ENCODE data around the gene CACNA1C. TPM values are rescaled to one million over a fixed set of nuclear protein-coding genes. Genes with fewer than 3 reads are reported as not detected.

CACNA1C gene
- total RNA-seq, 1 donor from 2014 or later: 0.02 TPM

DNA sequence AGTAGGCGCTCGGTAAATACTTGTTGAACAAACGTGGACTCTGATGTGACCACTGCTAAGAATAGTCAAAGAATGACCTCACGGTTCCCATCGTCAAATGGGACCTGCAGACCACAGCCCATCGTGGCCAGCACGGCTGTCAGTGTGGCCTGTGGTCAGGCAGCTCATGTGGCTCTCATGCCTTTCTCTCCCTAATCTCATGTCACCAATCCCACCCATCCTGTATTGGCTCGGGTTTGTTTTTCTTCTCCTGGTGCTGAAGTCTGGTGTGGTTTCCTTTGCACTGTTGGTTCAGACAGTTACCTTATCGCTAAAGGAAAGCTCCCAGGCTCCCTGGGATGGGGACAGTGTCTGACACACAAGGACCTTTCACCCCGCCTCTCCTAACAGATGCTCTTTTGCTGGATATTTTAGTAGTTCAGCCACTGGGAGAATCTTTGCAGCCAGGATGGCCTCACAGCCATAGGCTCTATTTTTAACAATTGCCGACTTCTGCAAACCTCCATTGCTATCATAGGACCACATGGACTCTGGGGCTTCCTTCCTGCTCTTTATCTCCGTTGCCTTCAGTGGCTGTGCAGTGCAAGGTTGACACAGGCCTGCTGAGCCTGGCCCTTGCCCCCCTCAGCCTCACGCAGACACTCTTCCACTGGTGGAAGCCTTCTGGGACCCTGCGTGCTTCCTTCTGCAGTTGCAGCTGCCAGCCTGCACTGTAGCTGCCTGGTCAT lies 448.8 kb downstream of the CACNA1C start:
- Mint-ChIP-seq H3K4me1 (no peaks in the 10 kb centered on the region), H3K27me3 (peaks cover 9% of the 10 kb centered on the region), H3K4me3 (no peak overlapping the region), H3K27ac (no peak overlapping the region), H3K9me3 (no peaks in the 10 kb centered on the region), H3K36me3 (ENCODE audit: low read depth) (no peaks in the 10 kb centered on the region)
- ChIA-PET CTCF (no interaction called here), POLR2A (no interaction called here)
- intact Hi-C loops (cut with micrococcal nuclease): no loop called here
- no peak for DNase-seq
- ATAC-seq (ENCODE audit: low read depth): no peak
- TF ChIP-seq, protein P1, sequence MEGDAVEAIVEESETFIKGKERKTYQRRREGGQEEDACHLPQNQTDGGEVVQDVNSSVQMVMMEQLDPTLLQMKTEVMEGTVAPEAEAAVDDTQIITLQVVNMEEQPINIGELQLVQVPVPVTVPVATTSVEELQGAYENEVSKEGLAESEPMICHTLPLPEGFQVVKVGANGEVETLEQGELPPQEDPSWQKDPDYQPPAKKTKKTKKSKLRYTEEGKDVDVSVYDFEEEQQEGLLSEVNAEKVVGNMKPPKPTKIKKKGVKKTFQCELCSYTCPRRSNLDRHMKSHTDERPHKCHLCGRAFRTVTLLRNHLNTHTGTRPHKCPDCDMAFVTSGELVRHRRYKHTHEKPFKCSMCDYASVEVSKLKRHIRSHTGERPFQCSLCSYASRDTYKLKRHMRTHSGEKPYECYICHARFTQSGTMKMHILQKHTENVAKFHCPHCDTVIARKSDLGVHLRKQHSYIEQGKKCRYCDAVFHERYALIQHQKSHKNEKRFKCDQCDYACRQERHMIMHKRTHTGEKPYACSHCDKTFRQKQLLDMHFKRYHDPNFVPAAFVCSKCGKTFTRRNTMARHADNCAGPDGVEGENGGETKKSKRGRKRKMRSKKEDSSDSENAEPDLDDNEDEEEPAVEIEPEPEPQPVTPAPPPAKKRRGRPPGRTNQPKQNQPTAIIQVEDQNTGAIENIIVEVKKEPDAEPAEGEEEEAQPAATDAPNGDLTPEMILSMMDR (IDR thresholded peaks at IDR 0.05): no peak

DNA sequence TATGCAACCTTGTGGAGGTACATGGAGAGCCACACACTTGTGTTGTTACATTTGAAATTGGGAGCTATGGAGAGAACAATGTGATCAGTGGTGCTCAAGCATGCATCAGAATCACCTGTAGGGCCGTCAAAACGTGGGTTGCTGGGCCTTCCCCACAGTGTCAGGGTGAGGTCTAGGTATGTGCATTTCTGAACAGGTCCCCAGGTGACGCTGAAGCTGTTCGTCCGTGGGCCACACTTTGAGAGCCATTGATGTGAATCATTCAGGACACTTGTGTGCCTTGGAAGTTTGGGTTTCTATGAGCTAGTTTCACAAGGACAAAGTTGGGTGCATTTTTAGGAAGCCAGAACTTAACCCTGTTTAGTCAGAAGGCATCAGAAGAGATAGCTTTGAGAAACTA lies 450.2 kb downstream of the CACNA1C start:
- H3K9me3 Mint-ChIP-seq: no peaks in the 10 kb centered on the region
- ChIA-PET CTCF (no interaction called here), POLR2A (no interaction called here)
- intact Hi-C loops (cut with micrococcal nuclease): no loop called here
- no peak overlapping the region for H3K4me3 Mint-ChIP-seq
- no peaks in the 10 kb centered on the region for H3K4me1 Mint-ChIP-seq
- no peak overlapping the region for H3K27ac Mint-ChIP-seq
- peaks cover 9% of the 10 kb centered on the region for H3K27me3 Mint-ChIP-seq
- no peak for ATAC-seq (ENCODE audit: low read depth)
- TF ChIP-seq, protein P1 (IDR thresholded peaks at IDR 0.05): no peak
- H3K36me3 Mint-ChIP-seq (ENCODE audit: low read depth): no peaks in the 10 kb centered on the region
- DNase-seq: no peak

DNA sequence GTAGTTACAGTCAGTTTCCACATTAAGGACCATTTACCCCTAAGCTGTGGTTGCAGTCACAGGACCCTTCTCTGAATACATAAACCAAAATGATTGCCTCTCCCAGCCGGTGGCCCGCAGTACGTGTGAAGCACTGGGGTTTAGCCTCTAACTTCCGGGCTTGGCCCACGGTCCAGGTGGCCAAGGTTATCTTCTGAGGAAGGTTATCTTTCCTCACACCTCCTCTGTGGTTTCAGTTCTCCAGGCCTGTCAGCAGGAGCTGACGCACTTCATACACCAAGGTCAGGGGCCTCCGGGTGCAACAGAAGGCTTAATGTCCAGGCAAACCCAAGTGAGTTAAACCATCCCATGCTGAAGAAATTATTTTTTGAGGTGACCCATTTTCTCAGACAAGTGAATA lies 451.0 kb downstream of the CACNA1C start:
- H3K27me3 Mint-ChIP-seq: peaks cover 9% of the 10 kb centered on the region
- DNase-seq: no peak
- H3K27ac Mint-ChIP-seq: no peak overlapping the region
- no peaks in the 10 kb centered on the region for H3K4me1 Mint-ChIP-seq
- no peak overlapping the region for H3K4me3 Mint-ChIP-seq
- H3K9me3 Mint-ChIP-seq: no peaks in the 10 kb centered on the region
- H3K36me3 Mint-ChIP-seq (ENCODE audit: low read depth): no peaks in the 10 kb centered on the region
- ATAC-seq (ENCODE audit: low read depth): no peak
- POLR2A ChIA-PET: no interaction called here
- CTCF ChIA-PET: no interaction called here
- intact Hi-C loops (cut with micrococcal nuclease): no loop called here
- TF ChIP-seq, protein P1 (IDR thresholded peaks at IDR 0.05): no peak

DNA sequence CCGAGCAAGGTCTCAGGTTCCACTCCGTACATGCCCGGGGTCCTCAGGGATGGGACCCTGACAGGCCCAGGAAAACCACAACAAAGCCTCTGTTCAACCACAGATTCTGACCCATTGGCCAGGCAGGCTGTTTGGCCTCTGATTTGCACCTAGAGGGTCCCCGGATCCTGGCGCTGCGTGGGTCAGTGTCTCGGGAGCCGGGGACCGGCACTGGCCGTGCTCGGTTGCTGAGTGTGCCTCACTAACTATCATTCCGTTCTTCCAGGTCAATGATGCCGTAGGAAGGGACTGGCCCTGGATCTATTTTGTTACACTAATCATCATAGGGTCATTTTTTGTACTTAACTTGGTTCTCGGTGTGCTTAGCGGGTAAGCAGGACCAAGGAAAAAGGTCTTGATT lies 451.8 kb downstream of the CACNA1C start:
- Mint-ChIP-seq H3K4me1 (no peaks in the 10 kb centered on the region), H3K4me3 (no peak overlapping the region), H3K27me3 (peaks cover 9% of the 10 kb centered on the region), H3K27ac (no peak overlapping the region), H3K9me3 (no peaks in the 10 kb centered on the region), H3K36me3 (ENCODE audit: low read depth) (no peaks in the 10 kb centered on the region)
- intact Hi-C loops (cut with micrococcal nuclease): no loop called here
- ATAC-seq (ENCODE audit: low read depth) (no peak), DNase-seq (no peak)
- TF ChIP-seq, protein P1 (IDR thresholded peaks at IDR 0.05): no peak
- ChIA-PET CTCF (no interaction called here), POLR2A (no interaction called here)

DNA sequence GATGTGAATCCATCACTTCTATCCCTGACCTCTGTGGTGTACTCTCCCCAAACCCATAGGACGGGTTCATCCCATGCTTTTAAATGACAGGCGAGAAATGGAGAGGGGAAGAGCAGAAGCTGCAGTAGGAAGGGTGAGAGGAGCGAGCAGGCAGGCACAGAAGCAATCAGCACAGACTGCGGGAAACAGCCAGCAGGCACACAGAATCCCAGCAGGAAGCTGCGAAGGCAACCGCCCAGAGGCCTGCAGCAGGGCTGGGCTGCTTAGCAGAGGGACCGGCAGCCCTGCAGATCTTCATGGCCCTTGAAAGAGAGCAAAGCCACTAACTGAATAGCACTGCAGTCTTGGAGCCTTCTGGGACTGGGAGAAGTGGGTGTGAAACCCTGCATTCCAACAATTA lies 455.0 kb downstream of the CACNA1C start:
- H3K4me3 Mint-ChIP-seq: no peak overlapping the region
- POLR2A ChIA-PET: no interaction called here
- H3K4me1 Mint-ChIP-seq: no peaks in the 10 kb centered on the region
- H3K9me3 Mint-ChIP-seq: no peaks in the 10 kb centered on the region
- intact Hi-C loops (cut with micrococcal nuclease): no loop called here
- H3K27me3 Mint-ChIP-seq: peaks cover 9% of the 10 kb centered on the region
- DNase-seq (no peak), ATAC-seq (ENCODE audit: low read depth) (no peak)
- TF ChIP-seq, protein P1 (IDR thresholded peaks at IDR 0.05): no peak
- CTCF ChIA-PET: no interaction called here
- no peaks in the 10 kb centered on the region for H3K36me3 Mint-ChIP-seq (ENCODE audit: low read depth)
- H3K27ac Mint-ChIP-seq: no peak overlapping the region

Data from activated B cell treated with CpG ODN at 0.5 μM for 24 hours (primary cell).